Subcutaneous adipose tissue (tissue), 4 donors: ENCODE measurements around the gene PALLD. TPM values are rescaled to one million over a fixed set of nuclear protein-coding genes. Genes with fewer than 3 reads are reported as not detected.

ENCODE experiments used
- total RNA-seq, 4 donors: library from RNA; depleted of rRNA; stranded (reverse); fragments of >200 nt; gene quantifications; one replicate each; pipeline ENCODE4 v1.1.0, GENCODE V29; 2016
- TF ChIP-seq, protein P1 (sequence below): fragments of 450-650 bp; IDR thresholded peaks from one replicate; pipeline ENCODE4 v1.5.1; 2016; ENCODE audit warnings: low read depth, mild to moderate bottlenecking, control low read depth, antibody characterized with exemption, moderate library complexity

The PALLD gene
- total RNA-seq, 4 donors from 2014 or later = 94.1 to 118 (median 110) TPM

GRCh38 chr4:168682898-168683500 lies 186.1 kb downstream of the PALLD start:
- TF ChIP-seq, protein P1, sequence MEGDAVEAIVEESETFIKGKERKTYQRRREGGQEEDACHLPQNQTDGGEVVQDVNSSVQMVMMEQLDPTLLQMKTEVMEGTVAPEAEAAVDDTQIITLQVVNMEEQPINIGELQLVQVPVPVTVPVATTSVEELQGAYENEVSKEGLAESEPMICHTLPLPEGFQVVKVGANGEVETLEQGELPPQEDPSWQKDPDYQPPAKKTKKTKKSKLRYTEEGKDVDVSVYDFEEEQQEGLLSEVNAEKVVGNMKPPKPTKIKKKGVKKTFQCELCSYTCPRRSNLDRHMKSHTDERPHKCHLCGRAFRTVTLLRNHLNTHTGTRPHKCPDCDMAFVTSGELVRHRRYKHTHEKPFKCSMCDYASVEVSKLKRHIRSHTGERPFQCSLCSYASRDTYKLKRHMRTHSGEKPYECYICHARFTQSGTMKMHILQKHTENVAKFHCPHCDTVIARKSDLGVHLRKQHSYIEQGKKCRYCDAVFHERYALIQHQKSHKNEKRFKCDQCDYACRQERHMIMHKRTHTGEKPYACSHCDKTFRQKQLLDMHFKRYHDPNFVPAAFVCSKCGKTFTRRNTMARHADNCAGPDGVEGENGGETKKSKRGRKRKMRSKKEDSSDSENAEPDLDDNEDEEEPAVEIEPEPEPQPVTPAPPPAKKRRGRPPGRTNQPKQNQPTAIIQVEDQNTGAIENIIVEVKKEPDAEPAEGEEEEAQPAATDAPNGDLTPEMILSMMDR = no peak

- TF ChIP-seq, protein P1 = no peak
These were observed 186.7 kb downstream of the PALLD start for GRCh38 chr4:168683595-168683994.

- TF ChIP-seq, protein P1 = no peak
These were observed 188.4 kb downstream of the PALLD start for GRCh38 chr4:168685136-168685809.

DNA sequence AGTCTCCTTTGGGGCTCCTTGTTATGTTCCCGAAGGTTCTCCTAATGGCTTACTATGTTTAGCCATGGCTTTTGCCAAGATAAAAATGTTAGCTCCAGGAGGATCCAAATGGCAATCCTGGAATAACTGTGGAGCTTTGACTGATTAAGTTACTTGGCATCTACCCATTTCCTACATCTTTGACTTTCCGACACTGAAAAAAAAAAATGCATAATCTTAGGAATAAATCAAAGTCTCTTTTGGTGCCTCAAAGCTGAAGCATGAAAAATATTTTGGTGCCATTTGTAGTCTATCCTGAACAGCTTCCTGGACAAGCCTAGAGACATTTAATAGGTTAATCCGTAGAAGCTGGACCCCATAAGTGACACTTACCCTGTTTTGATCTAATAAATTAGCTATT lies 191.7 kb downstream of the PALLD start:
- TF ChIP-seq, protein P1 = no peak

DNA sequence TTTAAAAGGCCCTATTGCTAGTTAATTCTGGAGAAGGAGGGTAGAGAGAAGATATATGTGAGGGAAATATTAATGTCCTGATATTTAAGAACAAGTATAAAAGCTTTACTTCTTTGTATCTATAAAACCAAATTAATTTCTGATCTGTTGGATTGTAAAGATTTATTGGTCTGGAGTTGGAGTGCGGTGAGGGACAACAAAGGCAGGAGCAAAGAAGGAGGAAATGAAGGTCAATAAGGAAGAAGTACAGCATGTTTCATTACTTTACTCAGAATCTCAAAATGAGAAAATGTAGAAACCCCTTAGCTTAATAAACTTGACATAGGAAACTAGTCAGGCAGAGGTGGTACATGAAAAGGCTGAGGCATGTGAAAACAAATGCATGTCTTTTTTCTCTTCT lies 192.9 kb downstream of the PALLD start:
- TF ChIP-seq, protein P1 = no peak

DNA sequence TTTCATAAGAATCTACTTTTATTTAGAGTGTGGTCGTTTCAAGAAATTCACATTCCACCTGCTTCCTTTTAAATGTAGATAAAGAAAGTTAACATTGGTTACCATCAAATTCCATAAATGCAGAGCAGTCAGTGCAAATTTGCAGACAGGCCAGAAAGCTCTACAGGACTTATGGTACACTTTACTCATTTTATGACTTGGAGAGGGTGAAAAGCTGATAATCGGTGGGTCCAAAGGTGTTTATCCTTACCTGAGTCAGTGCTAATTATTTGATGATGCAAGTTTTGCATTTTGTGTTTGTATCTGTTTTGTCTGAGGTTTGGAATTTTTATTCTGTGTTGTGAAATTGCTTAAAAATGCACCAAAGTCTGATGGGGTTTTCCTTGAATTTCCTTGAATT lies 193.3 kb downstream of the PALLD start:
- TF ChIP-seq, protein P1 = no peak

GRCh38 chr4:168691631-168692369 lies 194.9 kb downstream of the PALLD start:
- TF ChIP-seq, protein P1 = no peak
